NCI-H524 treated with DMSO at 0.1 percent for 48 hours (cell line): Measurements from ENCODE around the gene ATL2.
"Not testable (repeated sequence)": the region's sequence is repeated elsewhere in the genome, so short reads cannot be mapped to it uniquely, and the experiment has no call there.

Experiments used
- DNase-seq: peaks from one replicate; lab custom pipeline; 2025; lab: John Stamatoyannopoulos, UW

ATL2 gene

GRCh38 chr2:38274286-38275276, 102.5 kb downstream of the ATL2 start:
- peak; percentile 4 for DNase-seq

DNA sequence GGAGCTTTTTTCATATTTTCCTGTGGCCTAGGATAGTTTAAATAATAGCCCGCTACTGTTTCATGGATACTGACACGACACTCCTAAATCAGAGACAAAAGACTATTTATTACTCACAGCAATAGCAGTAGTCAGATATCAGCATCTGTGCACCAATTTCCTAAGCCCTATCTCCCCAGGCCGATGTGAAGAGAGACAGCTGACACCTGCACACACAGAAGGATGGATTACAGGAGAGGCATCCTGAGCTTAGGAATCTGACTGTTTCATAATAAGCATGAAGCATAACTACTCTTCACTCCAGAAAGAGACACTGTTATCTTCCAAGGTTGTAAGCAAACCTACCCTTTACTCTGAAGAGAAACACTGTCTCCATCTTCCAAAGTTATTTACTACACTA, 105.4 kb downstream of the ATL2 start:
- peak; percentile 7 for DNase-seq

DNA sequence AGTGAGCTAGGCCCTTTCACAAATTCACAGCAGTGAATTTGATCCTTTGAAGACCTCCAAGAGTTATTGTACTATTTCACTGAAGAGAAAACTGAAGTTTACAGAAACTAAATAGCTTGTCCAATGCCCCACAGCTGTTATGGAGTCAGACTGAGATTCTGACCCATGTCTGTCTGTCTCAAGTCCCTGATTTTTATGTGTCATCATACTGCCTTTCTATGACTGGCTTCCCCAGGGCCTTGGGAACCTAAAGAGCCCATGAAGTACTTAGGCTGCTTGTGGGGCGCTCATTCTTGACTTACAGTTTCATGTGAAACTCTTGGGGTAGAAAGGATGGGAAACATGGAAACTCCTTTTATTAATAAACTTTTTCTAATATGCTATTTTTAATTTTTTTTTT, 107.7 kb downstream of the ATL2 start:
- DNase-seq = no peak

DNA sequence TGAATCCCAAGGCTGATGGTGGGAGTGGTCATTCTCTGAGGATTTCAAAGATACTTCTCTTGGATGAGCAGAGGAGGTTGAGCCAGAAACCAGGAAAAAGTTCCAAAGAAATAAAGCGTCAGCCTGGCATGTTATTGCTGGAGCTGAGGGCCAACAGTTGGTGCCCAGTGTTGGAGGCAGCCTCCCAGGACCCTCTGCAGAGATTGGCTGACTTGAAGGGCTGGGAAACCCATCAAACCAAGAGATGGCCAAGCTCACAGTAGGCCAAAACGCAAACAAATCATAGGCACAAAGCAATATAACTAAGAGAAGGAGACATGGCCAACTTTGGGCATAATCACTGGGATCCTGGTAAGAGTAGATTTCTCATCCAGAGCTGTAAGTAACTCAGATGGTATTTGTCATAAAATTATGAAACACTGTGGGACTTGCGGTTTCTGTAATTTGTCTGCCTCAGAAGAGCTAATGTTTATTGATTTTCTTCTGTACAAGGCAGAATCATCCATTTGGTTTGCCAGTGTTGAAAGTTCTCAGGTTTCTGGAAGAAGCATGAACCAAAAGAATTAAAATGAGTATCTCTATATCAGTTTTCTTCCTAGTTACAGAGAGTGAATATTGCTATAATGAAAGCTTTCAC, 108.3 kb downstream of the ATL2 start:
- DNase-seq = no peak

DNA sequence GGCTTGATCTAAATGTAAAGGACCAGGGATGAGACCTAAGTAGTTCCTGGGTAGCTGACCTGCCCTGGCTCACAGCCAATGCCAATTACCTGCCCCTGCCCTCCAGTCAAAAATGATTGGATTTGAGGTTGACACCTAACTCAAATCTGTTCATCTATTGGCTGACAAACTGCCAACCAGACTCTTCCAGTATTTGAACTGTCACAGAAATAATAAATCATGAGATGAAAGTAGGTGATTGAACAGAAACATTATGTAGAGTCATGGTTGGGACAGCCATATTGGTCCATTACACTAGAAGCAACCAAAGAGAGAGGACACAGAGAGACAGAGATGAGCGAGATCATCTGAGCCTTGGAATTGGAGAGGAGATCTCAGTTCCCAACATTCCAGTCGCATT, 109.1 kb downstream of the ATL2 start:
- no peak for DNase-seq

DNA sequence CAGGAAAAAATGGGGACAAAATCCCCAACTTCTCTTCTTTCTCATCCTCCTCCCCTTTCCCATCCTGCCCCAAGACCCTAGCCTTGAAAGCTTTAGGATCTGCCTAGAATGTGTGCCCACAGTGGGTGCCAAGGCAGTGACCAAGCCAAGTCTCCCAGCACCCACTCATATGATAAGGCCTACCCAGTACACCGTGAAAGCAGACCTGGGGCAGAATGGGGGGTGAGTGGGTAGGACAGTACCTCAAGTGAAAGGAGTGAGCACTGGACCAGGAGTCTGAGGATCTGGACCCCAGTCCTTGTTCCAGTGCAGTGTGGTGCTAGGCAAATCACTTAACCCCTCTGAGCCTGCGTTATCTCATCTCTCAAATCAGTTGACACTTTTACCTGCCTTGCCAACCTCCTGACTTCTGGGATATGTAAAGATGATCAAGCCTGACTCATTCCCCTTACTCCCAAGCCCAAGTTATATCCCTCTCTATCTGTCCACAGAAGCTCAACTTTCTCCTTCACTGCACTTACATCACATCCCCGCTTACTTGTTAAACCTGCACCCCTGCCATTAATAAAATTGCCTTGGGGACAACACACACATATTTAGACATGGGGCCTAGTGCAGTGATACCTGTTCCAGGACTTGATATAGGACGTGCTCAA, 109.7 kb downstream of the ATL2 start:
- no peak for DNase-seq

GRCh38 chr2:38266382-38267061, 110.6 kb downstream of the ATL2 start:
- no peak for DNase-seq

DNA sequence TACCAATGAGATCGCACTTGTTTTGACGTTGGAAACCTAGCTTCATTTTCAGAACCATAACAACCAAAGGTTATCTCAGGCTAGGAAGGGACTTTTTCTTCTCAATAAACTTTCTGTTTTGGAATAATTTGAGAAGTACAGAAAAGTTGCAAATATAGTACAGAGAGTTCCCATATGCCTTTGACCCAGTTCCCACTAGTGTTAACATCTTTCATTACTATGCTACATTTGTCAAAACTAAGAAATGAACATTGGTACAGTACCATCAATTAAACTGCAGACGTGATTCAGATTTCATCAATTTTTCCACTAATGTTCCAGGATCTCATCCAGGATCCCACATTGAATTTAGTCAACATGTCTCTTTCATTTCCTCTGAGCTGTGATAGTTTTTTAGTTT, 111.6 kb downstream of the ATL2 start:
- no peak for DNase-seq

DNA sequence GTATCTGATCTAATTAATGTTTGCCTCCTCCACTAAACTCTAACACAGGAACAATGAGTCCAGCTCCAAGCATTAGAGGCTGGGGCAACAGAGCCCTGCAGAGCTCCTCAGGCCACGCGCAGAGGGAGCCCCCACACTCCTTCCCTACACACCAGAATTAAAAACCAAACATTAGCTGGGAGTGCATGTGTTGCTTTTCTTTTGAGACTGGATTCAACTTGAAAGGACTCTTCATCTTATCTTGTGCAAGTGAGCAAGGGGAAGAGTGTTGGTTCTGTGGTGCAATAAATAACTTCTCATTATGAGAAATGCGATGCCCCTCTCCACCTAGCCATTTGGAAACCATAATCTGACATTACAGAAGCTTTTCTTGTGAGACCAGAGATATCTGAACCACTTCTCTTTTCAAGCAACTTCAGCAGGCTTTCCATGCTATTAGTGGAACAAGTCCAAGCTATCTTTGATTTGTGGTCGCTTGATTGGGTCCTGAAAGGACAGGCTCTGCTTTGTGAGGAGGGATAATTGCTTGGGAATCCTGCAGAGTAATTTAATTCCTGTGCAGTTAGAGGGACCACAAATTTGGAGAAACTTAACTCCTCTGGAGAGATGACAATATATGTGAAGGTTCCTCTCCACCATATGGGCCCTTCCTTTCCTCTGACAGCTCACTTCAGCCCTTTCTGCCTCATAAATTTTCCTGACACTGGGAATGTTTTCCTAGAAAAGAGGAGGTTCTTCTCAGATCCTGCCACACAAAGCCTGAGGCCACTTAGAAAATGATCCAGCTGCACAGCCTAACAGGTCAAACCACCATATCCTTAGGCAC, 112.5 kb downstream of the ATL2 start:
- DNase-seq = no peak

GRCh38 chr2:38263293-38263692, 113.8 kb downstream of the ATL2 start:
- DNase-seq = no peak

DNA sequence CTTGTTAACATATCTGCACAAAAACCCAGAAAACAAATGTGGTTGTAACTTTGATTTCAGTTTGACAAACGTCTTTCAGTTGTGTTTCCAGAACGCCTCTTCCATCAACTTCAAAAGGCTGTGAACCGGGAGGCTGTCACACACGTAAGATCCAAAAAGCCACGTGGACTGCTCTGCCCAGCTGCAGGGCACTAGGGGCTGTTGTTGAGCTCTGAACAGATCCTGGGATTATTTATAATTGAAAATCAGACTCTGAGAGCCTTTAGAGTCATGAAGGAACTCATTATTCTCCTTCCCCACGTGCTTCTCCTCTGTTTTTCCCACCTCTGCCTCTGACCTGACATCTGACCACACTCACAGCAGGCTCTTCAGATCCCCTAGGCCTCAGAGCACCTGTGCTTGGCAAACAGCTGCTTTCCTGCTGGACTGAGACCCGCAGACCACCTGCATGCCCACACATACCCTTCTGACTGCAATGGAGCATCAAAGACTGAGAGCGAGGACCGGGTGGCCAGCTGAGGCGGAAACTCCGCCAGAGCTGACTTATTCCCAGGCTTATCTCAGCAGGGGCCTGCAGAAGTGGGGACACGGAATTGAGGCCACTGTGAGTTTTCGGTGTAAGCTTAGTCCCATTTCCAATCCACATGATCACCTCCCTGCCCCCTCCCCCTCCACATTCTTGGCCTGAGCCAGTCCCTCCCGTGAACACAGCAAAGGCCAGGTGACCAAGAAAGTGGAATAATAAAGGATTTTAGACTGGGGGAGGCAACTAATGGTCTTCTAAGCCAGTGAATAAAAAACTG, 114.8 kb downstream of the ATL2 start:
- DNase-seq = no peak

DNA sequence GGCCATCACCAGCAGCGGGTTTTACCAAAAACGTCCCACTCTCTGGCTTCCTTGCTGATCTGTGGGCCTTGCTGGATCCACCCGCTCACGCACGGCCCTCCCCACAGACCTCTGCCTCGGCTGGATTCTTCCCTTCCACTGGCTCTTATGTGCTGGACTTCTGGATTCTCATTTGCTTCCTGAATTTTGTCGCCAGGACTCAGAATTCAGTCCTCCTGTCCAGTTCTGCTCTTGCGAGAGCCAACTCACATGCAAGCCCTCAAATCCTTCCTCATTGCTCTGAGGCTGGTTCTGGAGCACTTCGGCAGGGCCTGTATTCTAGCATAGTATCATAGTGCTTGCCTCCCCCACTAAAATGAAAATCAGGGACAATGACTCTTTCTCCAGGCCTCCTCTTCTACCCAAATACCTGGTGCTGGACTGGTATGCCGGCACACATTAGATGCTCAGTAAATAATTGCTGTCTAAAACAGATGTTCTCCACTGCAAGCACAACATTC, 115.5 kb downstream of the ATL2 start:
- no peak for DNase-seq

GRCh38 chr2:38260972-38261371, 116.1 kb downstream of the ATL2 start:
- no peak for DNase-seq

GRCh38 chr2:38260469-38260868, 116.6 kb downstream of the ATL2 start:
- no peak for DNase-seq

- no peak for DNase-seq
Measured at GRCh38 chr2:38259311-38259710, 117.8 kb downstream of the ATL2 start.

- not testable (repeated sequence) for DNase-seq
Measured at GRCh38 chr2:38257680-38258079, 119.4 kb downstream of the ATL2 start.

GRCh38 chr2:38256610-38257009, 120.5 kb downstream of the ATL2 start:
- DNase-seq = no peak

DNA sequence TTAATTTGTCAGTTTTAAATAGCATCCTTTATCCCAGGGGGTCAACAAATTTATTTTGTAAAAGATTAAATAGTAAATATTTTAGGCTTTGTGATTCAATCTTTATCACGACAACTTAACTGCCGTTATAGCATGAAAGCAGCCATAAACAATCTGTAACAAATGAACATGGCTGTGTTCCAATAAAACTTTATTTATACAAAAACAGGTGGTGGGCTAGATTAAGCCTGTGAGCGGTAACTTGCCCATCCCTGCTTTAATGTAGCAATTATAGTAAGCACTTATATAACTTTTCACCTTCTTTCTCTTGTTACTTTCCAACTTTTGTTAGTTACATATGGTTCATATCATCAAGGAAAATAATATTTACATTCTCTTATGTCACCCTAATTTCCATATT, 121.9 kb downstream of the ATL2 start:
- DNase-seq = no peak

DNA sequence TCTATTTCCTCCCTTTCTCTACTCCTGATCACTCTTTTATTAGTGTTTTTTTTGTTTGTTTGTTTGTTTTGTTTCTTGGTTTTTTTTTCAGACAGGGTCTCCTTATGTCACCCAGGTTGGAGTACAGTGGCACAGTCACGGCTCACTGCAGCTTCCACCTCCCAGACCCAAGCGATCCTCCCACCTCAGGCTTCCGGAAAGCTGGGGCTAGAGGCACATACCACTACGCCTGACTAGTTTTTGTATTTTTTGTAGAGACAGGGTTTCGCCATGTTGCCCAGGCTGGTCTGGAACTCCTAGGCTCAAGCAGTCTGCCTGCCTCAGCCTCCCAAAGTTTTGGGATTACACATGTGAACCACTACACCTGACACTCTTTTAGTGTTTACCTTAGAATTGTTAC, 122.3 kb downstream of the ATL2 start:
- DNase-seq = no peak

GRCh38 chr2:38251940-38252339, 125.1 kb downstream of the ATL2 start:
- no peak for DNase-seq
